Measurements from ENCODE around the gene OR8G5.

Gene OR8G5

DNA sequence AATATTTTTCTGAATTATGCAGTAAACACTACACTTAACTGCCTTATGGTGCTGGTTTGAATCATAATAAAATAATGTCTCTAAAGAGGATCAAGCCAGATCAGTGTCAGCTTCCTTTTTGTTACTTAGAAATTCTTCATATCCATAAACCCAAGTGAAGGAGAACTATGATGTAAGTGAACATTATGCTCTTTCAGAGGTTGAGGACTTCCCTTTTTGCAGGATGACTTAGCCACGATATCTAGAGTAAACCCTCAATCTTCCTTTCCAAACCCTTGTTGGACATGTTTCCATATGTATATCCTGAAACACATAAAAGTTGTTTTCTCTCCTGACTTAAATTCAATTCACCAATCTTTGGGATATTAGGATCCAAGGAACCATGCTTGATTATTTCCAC, 38.5 kb downstream of the OR8G5 start:
- no peak overlapping the region for H3K27ac ChIP-seq (ENCODE audit: low read depth, low read length)
- no peak overlapping the region for H3K4me3 ChIP-seq (ENCODE audit: low read depth, low read length)
- no peaks in the 10 kb centered on the region for H3K9me3 ChIP-seq (ENCODE audit: control insufficient read depth, insufficient read depth, low read depth, low read length)
- no peaks in the 10 kb centered on the region for H3K36me3 ChIP-seq (ENCODE audit: control insufficient read depth, insufficient read depth, low read length)
- H3K9ac ChIP-seq (ENCODE audit: low read length): no peak overlapping the region
- H3K4me1 ChIP-seq (ENCODE audit: control insufficient read depth, insufficient read depth, low read length): no peaks in the 10 kb centered on the region
- H3K27me3 ChIP-seq (ENCODE audit: control insufficient read depth, insufficient read depth, low read length): no peaks in the 10 kb centered on the region

DNA sequence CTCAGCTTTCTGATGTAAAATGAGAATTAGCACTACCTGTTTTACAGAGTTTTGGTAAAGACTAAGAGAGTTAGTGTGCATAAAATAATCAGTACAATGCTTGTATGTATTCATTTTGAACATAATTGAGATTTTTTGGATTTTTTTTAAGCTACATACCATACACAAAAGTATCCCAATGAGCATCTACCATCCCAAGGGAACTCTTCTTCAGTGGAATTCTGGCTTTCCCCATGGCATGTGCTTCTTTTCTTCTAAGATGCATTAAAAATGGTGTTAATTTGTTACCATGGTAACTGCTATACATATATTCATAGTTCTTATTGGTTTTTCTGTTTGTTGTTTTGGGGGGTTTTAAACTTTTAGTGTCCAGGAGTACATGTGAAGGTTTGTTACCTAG, 39.8 kb downstream of the OR8G5 start:
- no peaks in the 10 kb centered on the region for H3K9me3 ChIP-seq (ENCODE audit: control insufficient read depth, insufficient read depth, low read depth, low read length)
- H3K9ac ChIP-seq (ENCODE audit: low read length): no peak overlapping the region
- H3K27me3 ChIP-seq (ENCODE audit: control insufficient read depth, insufficient read depth, low read length): no peaks in the 10 kb centered on the region
- no peaks in the 10 kb centered on the region for H3K4me1 ChIP-seq (ENCODE audit: control insufficient read depth, insufficient read depth, low read length)
- no peak overlapping the region for H3K27ac ChIP-seq (ENCODE audit: low read depth, low read length)
- no peak overlapping the region for H3K4me3 ChIP-seq (ENCODE audit: low read depth, low read length)
- no peaks in the 10 kb centered on the region for H3K36me3 ChIP-seq (ENCODE audit: control insufficient read depth, insufficient read depth, low read length)

GRCh38 chr11:124297921-124298320, 41.7 kb downstream of the OR8G5 start:
- H3K9me3 ChIP-seq (ENCODE audit: control insufficient read depth, insufficient read depth, low read depth, low read length): no peaks in the 10 kb centered on the region
- H3K4me1 ChIP-seq (ENCODE audit: control insufficient read depth, insufficient read depth, low read length): peaks cover 15% of the 10 kb centered on the region
- no peak overlapping the region for H3K27ac ChIP-seq (ENCODE audit: low read depth, low read length)
- H3K36me3 ChIP-seq (ENCODE audit: control insufficient read depth, insufficient read depth, low read length): no peaks in the 10 kb centered on the region
- H3K4me3 ChIP-seq (ENCODE audit: low read depth, low read length): no peak overlapping the region
- H3K9ac ChIP-seq (ENCODE audit: low read length): no peak overlapping the region
- H3K27me3 ChIP-seq (ENCODE audit: control insufficient read depth, insufficient read depth, low read length): no peaks in the 10 kb centered on the region

GRCh38 chr11:124301548-124301947, 45.4 kb downstream of the OR8G5 start:
- Histone ChIP-seq H3K4me1 (ENCODE audit: control insufficient read depth, insufficient read depth, low read length) (peaks cover 18% of the 10 kb centered on the region), H3K4me3 (ENCODE audit: low read depth, low read length) (no peak overlapping the region), H3K27me3 (ENCODE audit: control insufficient read depth, insufficient read depth, low read length) (no peaks in the 10 kb centered on the region), H3K36me3 (ENCODE audit: control insufficient read depth, insufficient read depth, low read length) (no peaks in the 10 kb centered on the region), H3K27ac (ENCODE audit: low read depth, low read length) (no peak overlapping the region), H3K9ac (ENCODE audit: low read length) (no peak overlapping the region), H3K9me3 (ENCODE audit: control insufficient read depth, insufficient read depth, low read depth, low read length) (no peaks in the 10 kb centered on the region)

GRCh38 chr11:124302347-124303125, 46.4 kb downstream of the OR8G5 start:
- H3K9ac ChIP-seq (ENCODE audit: low read length): no peak overlapping the region
- no peak overlapping the region for H3K4me3 ChIP-seq (ENCODE audit: low read depth, low read length)
- H3K36me3 ChIP-seq (ENCODE audit: control insufficient read depth, insufficient read depth, low read length): no peaks in the 10 kb centered on the region
- H3K9me3 ChIP-seq (ENCODE audit: control insufficient read depth, insufficient read depth, low read depth, low read length): no peaks in the 10 kb centered on the region
- H3K27ac ChIP-seq (ENCODE audit: low read depth, low read length): no peak overlapping the region
- peaks cover 18% of the 10 kb centered on the region for H3K4me1 ChIP-seq (ENCODE audit: control insufficient read depth, insufficient read depth, low read length)
- no peaks in the 10 kb centered on the region for H3K27me3 ChIP-seq (ENCODE audit: control insufficient read depth, insufficient read depth, low read length)

GRCh38 chr11:124307093-124307492, 50.9 kb downstream of the OR8G5 start:
- Histone ChIP-seq H3K9me3 (ENCODE audit: control insufficient read depth, insufficient read depth, low read depth, low read length) (no peaks in the 10 kb centered on the region), H3K4me1 (ENCODE audit: control insufficient read depth, insufficient read depth, low read length) (peaks cover 11% of the 10 kb centered on the region), H3K4me3 (ENCODE audit: low read depth, low read length) (no peak overlapping the region), H3K36me3 (ENCODE audit: control insufficient read depth, insufficient read depth, low read length) (no peaks in the 10 kb centered on the region), H3K9ac (ENCODE audit: low read length) (no peak overlapping the region), H3K27me3 (ENCODE audit: control insufficient read depth, insufficient read depth, low read length) (no peaks in the 10 kb centered on the region), H3K27ac (ENCODE audit: low read depth, low read length) (no peak overlapping the region)

- H3K36me3 ChIP-seq (ENCODE audit: control insufficient read depth, insufficient read depth, low read length): no peaks in the 10 kb centered on the region
- no peaks in the 10 kb centered on the region for H3K9me3 ChIP-seq (ENCODE audit: control insufficient read depth, insufficient read depth, low read depth, low read length)
- H3K4me1 ChIP-seq (ENCODE audit: control insufficient read depth, insufficient read depth, low read length): no peaks in the 10 kb centered on the region
- no peak overlapping the region for H3K27ac ChIP-seq (ENCODE audit: low read depth, low read length)
- no peaks in the 10 kb centered on the region for H3K27me3 ChIP-seq (ENCODE audit: control insufficient read depth, insufficient read depth, low read length)
- H3K9ac ChIP-seq (ENCODE audit: low read length): no peak overlapping the region
- H3K4me3 ChIP-seq (ENCODE audit: low read depth, low read length): no peak overlapping the region
Observed at GRCh38 chr11:124310721-124311120, 54.5 kb downstream of the OR8G5 start.

DNA sequence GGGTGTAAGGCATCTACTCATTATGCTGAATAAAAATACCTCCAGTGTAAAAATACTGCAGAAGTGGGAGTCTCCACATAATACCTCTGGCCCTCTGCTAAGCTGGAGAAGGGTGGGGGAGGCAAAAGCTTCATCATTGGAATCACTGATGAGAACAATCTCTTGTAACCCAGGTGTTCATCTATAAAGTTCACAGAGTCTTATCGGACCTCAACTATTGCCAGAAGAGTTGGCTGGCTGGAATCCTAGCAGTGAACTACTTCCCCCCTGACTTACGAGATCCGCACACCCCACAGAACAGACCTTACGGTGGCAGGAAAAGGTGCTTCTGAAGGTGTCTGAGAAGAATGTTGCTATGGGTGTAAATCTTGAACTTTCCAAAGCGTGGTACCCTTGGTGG, 55.1 kb downstream of the OR8G5 start:
- H3K9me3 ChIP-seq (ENCODE audit: control insufficient read depth, insufficient read depth, low read depth, low read length): no peaks in the 10 kb centered on the region
- H3K27ac ChIP-seq (ENCODE audit: low read depth, low read length): no peak overlapping the region
- no peaks in the 10 kb centered on the region for H3K4me1 ChIP-seq (ENCODE audit: control insufficient read depth, insufficient read depth, low read length)
- no peak overlapping the region for H3K9ac ChIP-seq (ENCODE audit: low read length)
- no peak overlapping the region for H3K4me3 ChIP-seq (ENCODE audit: low read depth, low read length)
- no peaks in the 10 kb centered on the region for H3K36me3 ChIP-seq (ENCODE audit: control insufficient read depth, insufficient read depth, low read length)
- H3K27me3 ChIP-seq (ENCODE audit: control insufficient read depth, insufficient read depth, low read length): no peaks in the 10 kb centered on the region

GRCh38 chr11:124311670-124312069, 55.5 kb downstream of the OR8G5 start:
- no peak overlapping the region for H3K4me3 ChIP-seq (ENCODE audit: low read depth, low read length)
- H3K9ac ChIP-seq (ENCODE audit: low read length): no peak overlapping the region
- no peaks in the 10 kb centered on the region for H3K9me3 ChIP-seq (ENCODE audit: control insufficient read depth, insufficient read depth, low read depth, low read length)
- H3K27ac ChIP-seq (ENCODE audit: low read depth, low read length): no peak overlapping the region
- no peaks in the 10 kb centered on the region for H3K4me1 ChIP-seq (ENCODE audit: control insufficient read depth, insufficient read depth, low read length)
- H3K36me3 ChIP-seq (ENCODE audit: control insufficient read depth, insufficient read depth, low read length): no peaks in the 10 kb centered on the region
- no peaks in the 10 kb centered on the region for H3K27me3 ChIP-seq (ENCODE audit: control insufficient read depth, insufficient read depth, low read length)

DNA sequence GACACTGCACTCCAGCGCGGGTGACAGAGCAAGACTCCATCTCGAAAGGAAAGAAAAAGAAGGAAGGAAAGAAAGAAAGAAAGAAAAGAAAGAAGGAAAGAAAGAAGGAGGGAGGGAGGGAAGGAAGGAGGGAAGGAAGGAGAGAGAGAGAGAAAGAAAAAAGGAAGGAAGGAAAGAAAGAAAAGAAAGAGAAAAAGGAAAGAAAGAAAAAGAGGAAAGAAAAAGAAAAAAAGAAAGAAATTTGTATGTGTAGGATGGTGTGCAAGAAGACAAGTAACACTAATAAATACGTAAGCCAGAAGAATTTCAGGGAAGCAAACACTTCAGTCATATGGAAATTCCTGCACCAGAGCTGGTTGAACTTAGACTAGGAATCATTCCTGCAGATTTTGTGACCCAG, 57.0 kb downstream of the OR8G5 start:
- Histone ChIP-seq H3K27me3 (ENCODE audit: control insufficient read depth, insufficient read depth, low read length) (no peaks in the 10 kb centered on the region), H3K9ac (ENCODE audit: low read length) (no peak overlapping the region), H3K9me3 (ENCODE audit: control insufficient read depth, insufficient read depth, low read depth, low read length) (no peaks in the 10 kb centered on the region), H3K4me3 (ENCODE audit: low read depth, low read length) (no peak overlapping the region), H3K27ac (ENCODE audit: low read depth, low read length) (no peak overlapping the region), H3K36me3 (ENCODE audit: control insufficient read depth, insufficient read depth, low read length) (no peaks in the 10 kb centered on the region), H3K4me1 (ENCODE audit: control insufficient read depth, insufficient read depth, low read length) (no peaks in the 10 kb centered on the region)

DNA sequence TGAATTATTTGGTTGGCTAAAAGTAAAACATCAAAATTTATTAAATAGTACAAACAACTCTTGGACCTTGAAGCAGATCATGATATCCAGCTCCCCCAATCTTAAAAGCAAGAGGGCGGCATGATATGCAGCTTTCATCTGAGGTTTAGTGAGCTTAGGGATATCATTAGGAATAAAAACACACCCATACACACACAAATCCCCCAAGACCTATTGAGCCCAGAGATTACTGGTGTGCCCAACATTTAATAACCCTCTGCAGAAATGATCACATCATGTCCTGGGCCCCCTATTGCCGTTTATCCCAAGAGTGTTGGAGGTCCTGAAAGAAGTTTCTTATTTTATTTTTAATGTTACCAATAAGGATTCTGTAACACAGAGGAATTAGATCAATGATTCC, 57.7 kb downstream of the OR8G5 start, which contains the start of gene OR8D1:
TSS of gene OR8D1 (minus strand) at position 101 of the 400 bp plus-strand sequence. CDS start 3,183 bp downstream, outside the sequence.
- no peaks in the 10 kb centered on the region for H3K4me1 ChIP-seq (ENCODE audit: control insufficient read depth, insufficient read depth, low read length)
- no peak within 1 kb of the TSS for H3K27ac ChIP-seq (ENCODE audit: low read depth, low read length)
- H3K36me3 ChIP-seq (ENCODE audit: control insufficient read depth, insufficient read depth, low read length): no peaks in the 10 kb centered on the region
- no peak within 1 kb of the TSS for H3K4me3 ChIP-seq (ENCODE audit: low read depth, low read length)
- H3K27me3 ChIP-seq (ENCODE audit: control insufficient read depth, insufficient read depth, low read length): no peaks in the 10 kb centered on the region
- H3K9ac ChIP-seq (ENCODE audit: low read length): no peak within 1 kb of the TSS
- no peaks in the 10 kb centered on the region for H3K9me3 ChIP-seq (ENCODE audit: control insufficient read depth, insufficient read depth, low read depth, low read length)
